ENCODE data around the gene USP1. TPM values are rescaled to one million over a fixed set of nuclear protein-coding genes. Genes with fewer than 3 reads are reported as not detected.

USP1 gene
- polyA plus RNA-seq, 2 of the 4 experiments (the other 2 are of a cell fraction) = 23.5 to 31.4 TPM

- POLR2A ChIA-PET = no interaction called here
- Histone ChIP-seq H3K4me3 (no peak overlapping the region), H3K4me1 (no peaks in the 10 kb centered on the region), H3K27ac (no peak overlapping the region), H3K4me2 (no peak overlapping the region), H3K9me3 (no peaks in the 10 kb centered on the region)
- DNase-seq (ENCODE audit: low read depth in 1 of 2, low spot score in 1 of 2) (no peak), ATAC-seq (peak in 1 of 2 experiments; percentile 40; a peak in 3 of 6 replicates), FAIRE-seq (no peak)
- 52% methylated on average over 7 of the region's 7 CpGs for WGBS (ENCODE audit: missing lambda C conversion rate)
- no peak for TF ChIP-seq MYC (IDR thresholded peaks at IDR 0.05; ENCODE audit: borderline replicate concordance, low read length)
- CTCF ChIA-PET = no interaction called here
These were observed 21.1 kb downstream of the USP1 start for GRCh38 chr1:62457955-62458354.

GRCh38 chr1:62462370-62462769 is 25.5 kb downstream of the USP1 start:
- TF ChIP-seq CHD4 (IDR thresholded peaks at IDR 0.05; ENCODE audit: borderline replicate concordance) (no peak), MAZ (IDR thresholded peaks at IDR 0.05; ENCODE audit: borderline replicate concordance, low read depth, low read length) (no peak), HOXA7 (CRISPR knock-in tag; IDR thresholded peaks at IDR 0.05) (no peak), MAFK (IDR thresholded peaks at IDR 0.05; ENCODE audit: partially characterized antibody) (peak; percentile 71)
- Histone ChIP-seq H3K9me3 (no peaks in the 10 kb centered on the region), H3K4me3 (no peak overlapping the region), H3K4me2 (no peak overlapping the region), H3K27ac (no peak overlapping the region), H3K4me1 (no peaks in the 10 kb centered on the region)
- FAIRE-seq = no peak
- ChIA-PET CTCF (no interaction called here), POLR2A (no interaction called here)
- ATAC-seq = no peak
- DNase-seq (ENCODE audit: low read depth in 1 of 2, low spot score in 1 of 2) = no peak
- WGBS (ENCODE audit: missing lambda C conversion rate) = 93% methylated on average over 3 of the region's 3 CpGs

- Histone ChIP-seq H3K9me3 (no peaks in the 10 kb centered on the region), H3K4me1 (no peaks in the 10 kb centered on the region), H3K27ac (no peak overlapping the region), H3K4me3 (no peak overlapping the region), H3K4me2 (no peak overlapping the region)
- TF ChIP-seq EHMT2 (IDR thresholded peaks at IDR 0.05; ENCODE audit: low read depth) (no peak), PHF8 (IDR thresholded peaks at IDR 0.05; ENCODE audit: borderline replicate concordance, low read depth) (no peak), USF2 (IDR thresholded peaks at IDR 0.05) (no peak), MAZ (IDR thresholded peaks at IDR 0.05; ENCODE audit: borderline replicate concordance, low read depth, low read length) (no peak), SREBF2 (IDR thresholded peaks at IDR 0.05) (no peak), FOSB (CRISPR knock-in tag; IDR thresholded peaks at IDR 0.05) (no peak), CBX2 (IDR thresholded peaks at IDR 0.05; ENCODE audit: borderline replicate concordance, low read depth) (no peak), GATA3 (IDR thresholded peaks at IDR 0.05; ENCODE audit: borderline replicate concordance) (no peak), HOXB13 (CRISPR knock-in tag; IDR thresholded peaks at IDR 0.05; ENCODE audit: low read depth) (no peak), PBX3 (IDR thresholded peaks at IDR 0.05) (no peak), RARB (CRISPR knock-in tag; IDR thresholded peaks at IDR 0.05) (no peak), POLR2AphosphoS2 (conservative IDR thresholded peaks at IDR 0.05; ENCODE audit: low read length) (no peak), RFX5 (IDR thresholded peaks at IDR 0.05) (no peak)
- ATAC-seq (no peak), DNase-seq (ENCODE audit: low read depth in 1 of 2, low spot score in 1 of 2) (no peak), FAIRE-seq (no peak)
- POLR2A ChIA-PET = interaction anchor here (0.6 kb wide), 1 partner anchor 48 kb away, joined by 4 read pairs; no protein-coding TSS in a partner anchor
- CTCF ChIA-PET = interaction anchor here (1.3 kb wide), 1 partner anchor 280 kb away, joined by 3 read pairs; no protein-coding TSS in a partner anchor
These were observed 30.2 kb downstream of the USP1 start for GRCh38 chr1:62467092-62467491.

GRCh38 chr1:62476525-62477219 is 39.8 kb downstream of the USP1 start:
- no peak for FAIRE-seq
- Histone ChIP-seq H3K4me3 (no peak overlapping the region), H3K27ac (no peak overlapping the region), H3K4me1 (no peaks in the 10 kb centered on the region), H3K9me3 (no peaks in the 10 kb centered on the region), H3K4me2 (no peak overlapping the region)
- ChIA-PET CTCF (no interaction called here), POLR2A (no interaction called here)
- 85% methylated on average over 3 of the region's 3 CpGs for WGBS (ENCODE audit: missing lambda C conversion rate)
- ATAC-seq = no peak
- DNase-seq (ENCODE audit: low read depth in 1 of 2, low spot score in 1 of 2) = no peak
- TF ChIP-seq POLR2A (IDR thresholded peaks at IDR 0.05; ENCODE audit: low read length) (no peak), ESRRA (IDR thresholded peaks at IDR 0.05; ENCODE audit: borderline replicate concordance, low read length) (no peak), E2F6 (IDR thresholded peaks at IDR 0.05; ENCODE audit: borderline replicate concordance, low read depth) (no peak), RAD21 (conservative IDR thresholded peaks at IDR 0.05 in 1 of 2, IDR thresholded peaks at IDR 0.05 in 1 of 2) (no peak), HDAC2 (IDR thresholded peaks at IDR 0.05) (no peak), RNF2 (IDR thresholded peaks at IDR 0.05; ENCODE audit: borderline replicate concordance, low read depth) (no peak), MYC (IDR thresholded peaks at IDR 0.05; ENCODE audit: borderline replicate concordance, low read length) (no peak), HMGXB4 (CRISPR knock-in tag; IDR thresholded peaks at IDR 0.05; ENCODE audit: borderline replicate concordance) (no peak), TP53 (CRISPR knock-in tag; IDR thresholded peaks at IDR 0.05) (no peak), HES2 (IDR thresholded peaks at IDR 0.05) (no peak), PHF8 (IDR thresholded peaks at IDR 0.05; ENCODE audit: borderline replicate concordance, low read depth) (no peak), CHD2 (IDR thresholded peaks at IDR 0.05; ENCODE audit: low read length, partially characterized antibody) (no peak)

Measured in A549 (cell line).